OCI-LY1 (cell line): Measurements from ENCODE around the gene SCNN1B.

Source experiments
- EZH2 ChIP-seq: fragments of 200-600 bp; sonication (generic), shearing (Covaris generic); IDR thresholded peaks from 2 replicates; pipeline ENCODE4 v1.8.0; 2017; ENCODE audit warnings: borderline replicate concordance, mixed run types, mild to moderate bottlenecking, antibody characterized with exemption, low read length, moderate library complexity, mixed read lengths
- TF ChIP-seq, protein P1 (sequence below): fragments of 200-600 bp; sonication (generic), shearing (Covaris generic); IDR thresholded peaks from 2 replicates; pipeline ENCODE4 v1.5.1; 2017; ENCODE audit warnings: mild to moderate bottlenecking, antibody characterized with exemption, low read length, moderate library complexity, mixed read lengths

DNA sequence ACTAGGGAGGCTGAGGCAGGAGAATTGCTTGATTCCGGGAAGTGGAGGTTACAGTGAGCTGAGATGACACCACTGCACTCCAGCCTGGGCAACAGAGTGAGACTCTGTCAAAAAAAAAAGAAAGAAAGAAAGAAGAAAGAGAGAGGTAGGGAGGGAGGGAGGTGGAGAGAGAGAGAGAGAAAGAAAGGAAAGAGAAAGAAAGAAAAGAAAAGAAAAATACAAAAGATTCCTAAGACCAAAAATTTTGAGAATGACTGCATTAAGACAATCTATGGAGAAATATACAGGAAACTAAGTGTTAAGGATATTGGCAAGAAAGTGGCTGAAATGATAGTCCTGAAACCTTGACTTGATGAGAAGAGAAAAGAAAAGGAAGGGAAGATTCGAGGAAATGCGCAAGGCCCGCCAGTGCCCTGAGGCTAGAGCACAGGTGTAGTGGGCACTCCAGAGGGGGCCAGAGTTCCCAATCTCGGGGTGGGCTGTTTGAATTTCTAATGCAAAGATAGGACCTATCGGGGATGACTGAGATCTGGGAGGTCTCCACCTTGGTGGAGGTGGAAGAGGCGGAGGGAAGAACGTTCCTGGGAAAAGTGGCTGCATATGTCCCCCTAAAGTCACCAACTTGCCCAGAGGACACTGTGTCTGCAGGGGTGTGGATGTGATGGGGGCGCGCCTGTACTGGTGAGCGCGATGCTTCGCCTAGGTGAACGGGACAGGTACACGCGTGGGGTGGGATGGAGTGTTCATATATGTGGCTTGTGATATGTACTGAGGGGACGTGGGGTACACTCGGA, 654 bp upstream of the SCNN1B start:
- TF ChIP-seq, protein P1, sequence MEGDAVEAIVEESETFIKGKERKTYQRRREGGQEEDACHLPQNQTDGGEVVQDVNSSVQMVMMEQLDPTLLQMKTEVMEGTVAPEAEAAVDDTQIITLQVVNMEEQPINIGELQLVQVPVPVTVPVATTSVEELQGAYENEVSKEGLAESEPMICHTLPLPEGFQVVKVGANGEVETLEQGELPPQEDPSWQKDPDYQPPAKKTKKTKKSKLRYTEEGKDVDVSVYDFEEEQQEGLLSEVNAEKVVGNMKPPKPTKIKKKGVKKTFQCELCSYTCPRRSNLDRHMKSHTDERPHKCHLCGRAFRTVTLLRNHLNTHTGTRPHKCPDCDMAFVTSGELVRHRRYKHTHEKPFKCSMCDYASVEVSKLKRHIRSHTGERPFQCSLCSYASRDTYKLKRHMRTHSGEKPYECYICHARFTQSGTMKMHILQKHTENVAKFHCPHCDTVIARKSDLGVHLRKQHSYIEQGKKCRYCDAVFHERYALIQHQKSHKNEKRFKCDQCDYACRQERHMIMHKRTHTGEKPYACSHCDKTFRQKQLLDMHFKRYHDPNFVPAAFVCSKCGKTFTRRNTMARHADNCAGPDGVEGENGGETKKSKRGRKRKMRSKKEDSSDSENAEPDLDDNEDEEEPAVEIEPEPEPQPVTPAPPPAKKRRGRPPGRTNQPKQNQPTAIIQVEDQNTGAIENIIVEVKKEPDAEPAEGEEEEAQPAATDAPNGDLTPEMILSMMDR, result no peak
- no peak for TF ChIP-seq EZH2
